Upper lobe of left lung (tissue), 6 donors: ENCODE data around the gene UNC13C. TPM values are rescaled to one million over a fixed set of nuclear protein-coding genes. Genes with fewer than 3 reads are reported as not detected.

Source experiments
- ATAC-seq, 2 donors: fragments of 200-7000 bp; cut with Tn5 transposase; one replicate each; pipeline ENCODE4 v1.9.1; 2022; ENCODE audit warnings: mild to moderate bottlenecking in 2 of 2, moderate library complexity in 2 of 2; ENCODE audit not compliant: low FRiP score in 2 of 2
- DNase-seq, 2 donors: peaks; one replicate each; pipeline ENCODE4 v3.0.0-alpha.2; 2019 to 2020
- H3K27ac ChIP-seq, 4 donors: fragments of 200-600 bp; sonication (generic); one replicate each; pipeline ENCODE4 v1.5.1; 2016 to 2019
- H3K27me3 ChIP-seq, 4 donors: fragments of 200-600 bp; sonication (generic); one replicate each; pipeline ENCODE4 v1.5.1; 2017 to 2019
- H3K36me3 ChIP-seq, 4 donors: fragments of 200-600 bp; sonication (generic); one replicate each; pipeline ENCODE4 v1.5.1; 2016 to 2019
- H3K4me1 ChIP-seq, 4 donors: fragments of 200-600 bp; sonication (generic); one replicate each; pipeline ENCODE4 v1.5.1; 2018 to 2019
- H3K4me3 ChIP-seq, 4 donors: fragments of 200-600 bp; sonication (generic); one replicate each; pipeline ENCODE4 v1.5.1; 2017 to 2019; ENCODE audit warnings: mild to moderate bottlenecking in 2 of 4, moderate library complexity in 1 of 4
- H3K9me3 ChIP-seq, 4 donors: fragments of 200-600 bp; sonication (generic); one replicate each; pipeline ENCODE4 v1.5.1; 2018 to 2019
- EP300 ChIP-seq, 4 donors: sonication (generic); formaldehyde crosslinking; IDR thresholded peaks; one replicate each; pipeline ENCODE4 v1.5.1; 2017; ENCODE audit warnings: antibody characterized with exemption in 4 of 4, control low read depth in 2 of 4
- POLR2A ChIP-seq, 4 donors: fragments of 450-650 bp; IDR thresholded peaks; one replicate each; pipeline ENCODE4 v1.5.1; 2016 to 2017; ENCODE audit warnings: antibody characterized with exemption in 4 of 4, mild to moderate bottlenecking in 2 of 4
- POLR2AphosphoS5 ChIP-seq, 2 donors: sonication (generic); formaldehyde crosslinking; IDR thresholded peaks; one replicate each; pipeline ENCODE4 v1.5.1; 2017; ENCODE audit warnings: antibody characterized with exemption in 2 of 2
- WGBS, 2 donors: methylation state at CpG; one replicate each; pipeline ENCODE4 v1.1.5; 2017 to 2018; 5-methylcytosine and 5-hydroxymethylcytosine counted together
- total RNA-seq, 6 donors: library from RNA; depleted of rRNA in 4 of 6; stranded (reverse); fragments of >200 nt in 4 of 6; gene quantifications; one replicate each; pipeline versions ENCODE4 v1.1.0 to v1.2.1, GENCODE V29; 2016 to 2021
- TF ChIP-seq, protein P1 (sequence below), 6 experiments: fragments of 450-650 bp in 4 of 6; fragments of 200-600 bp in 2 of 6; sonication (generic) in 2 of 6; IDR thresholded peaks; one replicate each; pipeline ENCODE4 v1.5.1; 2016 to 2019; ENCODE audit warnings: antibody characterized with exemption in 6 of 6
- donor health status: DM: no; HTN: no; CAD: no; lungs with moderate emphysema.
- donor health status: DM: no; HTN: yes; CAD: no; lungs with severe emphysema.

The UNC13C gene
- total RNA-seq, 6 donors from 2014 or later: 0.07 to 1.0 (median 0.34) TPM

- no peak for ATAC-seq
- no peaks in the 10 kb centered on the region for H3K27me3 ChIP-seq
- H3K27ac ChIP-seq: no peak overlapping the region
- WGBS, 2 donors: 35 to 57% methylated on average over 2 of the region's 2 CpGs
- H3K9me3 ChIP-seq: no peaks in the 10 kb centered on the region
- H3K4me3 ChIP-seq: no peak overlapping the region
- H3K36me3 ChIP-seq: no peaks in the 10 kb centered on the region
- H3K4me1 ChIP-seq: no peaks in the 10 kb centered on the region
- DNase-seq: no peak
- TF ChIP-seq EP300 (IDR thresholded peaks at IDR 0.05): no peak
- TF ChIP-seq POLR2A (IDR thresholded peaks at IDR 0.05): no peak
- TF ChIP-seq POLR2AphosphoS5 (IDR thresholded peaks at IDR 0.05): no peak
- TF ChIP-seq, protein P1, sequence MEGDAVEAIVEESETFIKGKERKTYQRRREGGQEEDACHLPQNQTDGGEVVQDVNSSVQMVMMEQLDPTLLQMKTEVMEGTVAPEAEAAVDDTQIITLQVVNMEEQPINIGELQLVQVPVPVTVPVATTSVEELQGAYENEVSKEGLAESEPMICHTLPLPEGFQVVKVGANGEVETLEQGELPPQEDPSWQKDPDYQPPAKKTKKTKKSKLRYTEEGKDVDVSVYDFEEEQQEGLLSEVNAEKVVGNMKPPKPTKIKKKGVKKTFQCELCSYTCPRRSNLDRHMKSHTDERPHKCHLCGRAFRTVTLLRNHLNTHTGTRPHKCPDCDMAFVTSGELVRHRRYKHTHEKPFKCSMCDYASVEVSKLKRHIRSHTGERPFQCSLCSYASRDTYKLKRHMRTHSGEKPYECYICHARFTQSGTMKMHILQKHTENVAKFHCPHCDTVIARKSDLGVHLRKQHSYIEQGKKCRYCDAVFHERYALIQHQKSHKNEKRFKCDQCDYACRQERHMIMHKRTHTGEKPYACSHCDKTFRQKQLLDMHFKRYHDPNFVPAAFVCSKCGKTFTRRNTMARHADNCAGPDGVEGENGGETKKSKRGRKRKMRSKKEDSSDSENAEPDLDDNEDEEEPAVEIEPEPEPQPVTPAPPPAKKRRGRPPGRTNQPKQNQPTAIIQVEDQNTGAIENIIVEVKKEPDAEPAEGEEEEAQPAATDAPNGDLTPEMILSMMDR (IDR thresholded peaks at IDR 0.05): no peak
Observed at GRCh38 chr15:54605043-54605442, 626.8 kb downstream of the UNC13C start.

DNA sequence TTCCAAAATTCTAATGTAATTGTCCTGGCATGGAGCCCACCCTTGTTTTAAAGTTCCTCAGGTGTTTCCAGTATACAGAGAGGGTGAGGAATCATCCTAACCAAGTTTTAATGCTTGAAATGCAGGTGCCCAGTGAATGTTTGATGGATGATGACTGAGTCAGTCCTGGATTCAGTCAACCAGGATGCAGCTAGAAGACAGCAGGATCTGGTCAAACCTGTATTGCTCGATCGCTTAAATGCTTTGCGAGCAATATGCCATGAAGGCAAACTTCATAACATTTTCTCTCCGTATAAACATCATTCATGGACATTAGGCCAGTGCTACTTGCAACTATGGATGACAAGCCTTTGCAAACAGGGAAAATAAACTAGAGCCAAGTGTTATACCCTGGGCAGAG is 627.3 kb downstream of the UNC13C start:
- no peak overlapping the region for H3K27ac ChIP-seq
- DNase-seq: no peak
- no peaks in the 10 kb centered on the region for H3K27me3 ChIP-seq
- H3K36me3 ChIP-seq: no peaks in the 10 kb centered on the region
- ATAC-seq: no peak
- H3K4me3 ChIP-seq: no peak overlapping the region
- 89 to 94% methylated on average over 4 of the region's 4 CpGs for WGBS, 2 donors
- TF ChIP-seq POLR2A (IDR thresholded peaks at IDR 0.05) (no peak), POLR2AphosphoS5 (IDR thresholded peaks at IDR 0.05) (no peak), EP300 (IDR thresholded peaks at IDR 0.05) (no peak)
- TF ChIP-seq, protein P1 (IDR thresholded peaks at IDR 0.05): no peak
- no peaks in the 10 kb centered on the region for H3K9me3 ChIP-seq
- H3K4me1 ChIP-seq: no peaks in the 10 kb centered on the region

DNA sequence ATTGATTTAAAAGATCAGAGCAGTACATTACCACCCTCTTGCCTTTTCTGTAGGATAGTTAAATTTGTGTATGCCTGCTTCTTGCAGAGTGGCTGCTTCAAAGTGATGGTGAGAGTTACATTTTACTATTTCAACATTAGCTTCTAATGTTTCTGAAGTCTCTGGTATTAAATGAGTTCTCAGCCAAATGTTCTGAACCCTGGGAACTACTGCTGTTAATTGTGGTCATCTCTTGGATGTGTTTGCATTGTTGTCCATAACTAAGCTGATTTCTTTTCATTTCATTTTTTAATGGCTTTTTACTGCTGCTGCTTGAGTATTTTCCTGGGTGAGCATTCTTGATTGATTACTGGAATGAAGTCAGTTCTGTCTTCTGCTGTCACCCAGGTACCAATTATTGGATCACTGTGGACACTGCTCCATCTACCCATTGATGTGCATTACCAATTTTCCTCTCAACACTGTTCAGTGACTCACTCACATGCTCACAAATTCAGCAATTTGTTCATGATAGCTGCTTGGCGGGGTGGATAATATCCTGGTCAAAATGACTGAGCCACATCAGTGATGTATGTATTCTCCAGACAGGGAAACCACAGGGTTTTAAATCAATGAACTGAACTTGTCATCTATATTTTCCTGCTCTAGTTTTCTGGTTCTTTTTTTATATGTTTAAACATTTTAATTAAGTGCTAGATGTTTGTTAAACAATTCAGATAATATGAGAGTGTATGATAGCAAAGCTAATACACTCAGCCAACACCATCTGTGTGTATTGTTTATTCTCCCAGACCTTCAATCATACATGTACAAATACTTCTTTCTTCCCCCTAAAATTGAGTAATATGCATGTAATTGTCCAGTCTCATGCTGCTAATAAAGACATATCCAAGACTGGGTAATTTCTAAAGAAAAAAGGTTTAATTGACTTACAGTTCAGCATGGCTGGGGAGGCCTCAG is 630.9 kb downstream of the UNC13C start:
- H3K4me3 ChIP-seq: no peak overlapping the region
- no peak for DNase-seq
- no peaks in the 10 kb centered on the region for H3K9me3 ChIP-seq
- no peaks in the 10 kb centered on the region for H3K4me1 ChIP-seq
- no peak for ATAC-seq
- WGBS, 2 donors: 60 to 71% methylated on average over 1 of the region's 1 CpG
- no peak overlapping the region for H3K27ac ChIP-seq
- no peak for TF ChIP-seq POLR2A (IDR thresholded peaks at IDR 0.05)
- TF ChIP-seq POLR2AphosphoS5 (IDR thresholded peaks at IDR 0.05): no peak
- TF ChIP-seq, protein P1 (IDR thresholded peaks at IDR 0.05): no peak
- no peak for TF ChIP-seq EP300 (IDR thresholded peaks at IDR 0.05)
- H3K27me3 ChIP-seq: no peaks in the 10 kb centered on the region
- no peaks in the 10 kb centered on the region for H3K36me3 ChIP-seq

- TF ChIP-seq POLR2AphosphoS5 (IDR thresholded peaks at IDR 0.05) (no peak), EP300 (IDR thresholded peaks at IDR 0.05) (no peak), POLR2A (IDR thresholded peaks at IDR 0.05) (no peak)
- TF ChIP-seq, protein P1 (IDR thresholded peaks at IDR 0.05): no peak
- H3K36me3 ChIP-seq: no peaks in the 10 kb centered on the region
- H3K4me3 ChIP-seq: no peak overlapping the region
- 79 to 83% methylated on average over 2 of the region's 2 CpGs for WGBS, 2 donors
- H3K4me1 ChIP-seq: no peaks in the 10 kb centered on the region
- H3K27me3 ChIP-seq: no peaks in the 10 kb centered on the region
- ATAC-seq (no peak), DNase-seq (no peak)
- no peak overlapping the region for H3K27ac ChIP-seq
- H3K9me3 ChIP-seq: no peaks in the 10 kb centered on the region
Observed at GRCh38 chr15:54618120-54618519, 639.9 kb downstream of the UNC13C start.
